HepG2 (cell line): Measurements from ENCODE around the gene NEAT1. TPM values are rescaled to one million over a fixed set of nuclear protein-coding genes. Genes with fewer than 3 reads are reported as not detected.

Experiments
- BHLHE40 ChIP-seq: IDR thresholded peaks from 2 replicates; pipeline ENCODE4 v1.6.1; 2011; ENCODE audit warnings: low read length, improper control_type of control experiment
- HNRNPK ChIP-seq: fragments of 200-400 bp; formaldehyde crosslinking; IDR thresholded peaks from 2 replicates; pipeline ENCODE4 v1.6.1; 2018; ENCODE audit warnings: low read length, low read depth, moderate library complexity, mild to moderate bottlenecking; ENCODE audit not compliant: poor library complexity, severe bottlenecking
- HNRNPL ChIP-seq: fragments of 200-400 bp; formaldehyde crosslinking; IDR thresholded peaks from 2 replicates; pipeline ENCODE4 v1.6.1; 2017; ENCODE audit warnings: mild to moderate bottlenecking, low read depth, low read length
- IRF1 ChIP-seq: sonication (generic); formaldehyde crosslinking; IDR thresholded peaks from 2 replicates; pipeline ENCODE4 v1.4.0; 2020; ENCODE audit warnings: low read depth, mild to moderate bottlenecking, missing genetic modification reagents
- KLF12 ChIP-seq: sonication (generic); formaldehyde crosslinking; IDR thresholded peaks from 2 replicates; pipeline ENCODE4 v1.4.0; 2020; ENCODE audit warnings: missing genetic modification reagents, borderline replicate concordance
- MAF1 ChIP-seq: sonication (generic); formaldehyde crosslinking; IDR thresholded peaks from 2 replicates; pipeline ENCODE4 v1.5.0; 2020; ENCODE audit warnings: missing genetic modification reagents, borderline replicate concordance
- PHB2 ChIP-seq: fragments of 450-650 bp; IDR thresholded peaks from 2 replicates; pipeline ENCODE4 v1.6.1; 2018; ENCODE audit not compliant: partially characterized antibody
- POLR2AphosphoS2 ChIP-seq: IDR thresholded peaks from 2 replicates; pipeline ENCODE4 v1.6.1; 2011; ENCODE audit warnings: low read depth, low read length, improper control_type of control experiment
- RBAK ChIP-seq: sonication (generic); formaldehyde crosslinking; IDR thresholded peaks from 2 replicates; pipeline ENCODE4 v1.5.1; 2020; ENCODE audit warnings: mild to moderate bottlenecking, missing genetic modification reagents
- RBFOX2 ChIP-seq: fragments of 200-400 bp; formaldehyde crosslinking; IDR thresholded peaks from 2 replicates; pipeline ENCODE4 v1.6.1; 2017; ENCODE audit warnings: low read depth, mild to moderate bottlenecking, low read length
- RXRA ChIP-seq: sonication (generic); formaldehyde crosslinking; IDR thresholded peaks from 2 replicates; pipeline ENCODE4 v1.5.1; 2020; ENCODE audit warnings: missing genetic modification reagents
- SNRNP70 ChIP-seq: fragments of 200-400 bp; formaldehyde crosslinking; IDR thresholded peaks from 2 replicates; pipeline ENCODE4 v1.6.1; 2017; ENCODE audit warnings: mild to moderate bottlenecking, low read depth, low read length, moderate library complexity
- TFE3 ChIP-seq: IDR thresholded peaks from 2 replicates; pipeline ENCODE4 v1.6.1; 2016
- ZBTB7B ChIP-seq: sonication (generic); formaldehyde crosslinking; IDR thresholded peaks from 2 replicates; pipeline ENCODE4 v1.4.0; 2020; ENCODE audit warnings: missing genetic modification reagents
- ZFP62 ChIP-seq: sonication (generic); formaldehyde crosslinking; IDR thresholded peaks from 2 replicates; pipeline ENCODE4 v1.4.0; 2020; ENCODE audit warnings: missing genetic modification reagents
- ZHX2 ChIP-seq, 2 experiments: sonication (generic) in 1 of 2; formaldehyde crosslinking in 1 of 2; IDR thresholded peaks; 2 replicates each; pipeline versions ENCODE4 v1.6.1 to v1.9.0; 2014 to 2022; ENCODE audit warnings: antibody characterized with exemption in 1 of 2, borderline replicate concordance in 1 of 2, inconsistent platforms in 1 of 2, low read depth in 1 of 2, missing genetic modification reagents in 1 of 2
- ZNF207 ChIP-seq: fragments of 450-650 bp; IDR thresholded peaks from 2 replicates; pipeline ENCODE4 v1.6.1; 2016; ENCODE audit warnings: antibody characterized with exemption, borderline replicate concordance
- ZNF234 ChIP-seq: sonication (generic); formaldehyde crosslinking; conservative IDR thresholded peaks from 2 replicates; pipeline ENCODE4 v1.5.1; 2020; ENCODE audit warnings: mild to moderate bottlenecking, missing genetic modification reagents
- ZNF563 ChIP-seq: sonication (generic); formaldehyde crosslinking; IDR thresholded peaks from 2 replicates; pipeline ENCODE4 v1.8.0; 2022; ENCODE audit warnings: mild to moderate bottlenecking, moderate library complexity, missing genetic modification reagents
- ZNF564 ChIP-seq: sonication (generic); formaldehyde crosslinking; IDR thresholded peaks from 2 replicates; pipeline ENCODE4 v1.8.1; 2023; ENCODE audit warnings: mild to moderate bottlenecking, missing genetic modification reagents
- ZNF652 ChIP-seq: IDR thresholded peaks from 2 replicates; pipeline ENCODE4 v1.6.1; 2016; ENCODE audit warnings: low read depth, borderline replicate concordance
- ZNF772 ChIP-seq: sonication (generic); formaldehyde crosslinking; IDR thresholded peaks from 2 replicates; pipeline ENCODE4 v1.5.0; 2020; ENCODE audit warnings: mild to moderate bottlenecking, missing genetic modification reagents
- polyA plus RNA-seq, 8 experiments: library from polyadenylated mRNA; depleted of rRNA in 3 of 8; stranded (reverse) in 7 of 8; unstranded in 1 of 8; fragments of >200 nt; fragmentation: Illumina TruSeq in 4 of 8; extraction: Trizol in 4 of 8; gene quantifications; 2 replicates each; pipeline versions ENCODE4 v1.2.1 to v1.2.3, GENCODE V29; 2011 to 2016; ENCODE audit warnings: low read depth in 4 of 8, missing spikeins in 1 of 8, mixed read lengths in 1 of 8; ENCODE audit not compliant: insufficient read depth in 1 of 8
- total RNA-seq, 5 experiments: library from RNA; depleted of rRNA; stranded (reverse); fragments of >200 nt; fragmentation: Illumina TruSeq; extraction: Trizol; gene quantifications; 2 replicates each; pipeline ENCODE4 v1.2.3, GENCODE V29; 2016; ENCODE audit warnings: low read depth in 1 of 5

NEAT1 gene
- total and polyA plus RNA-seq, 2 of the 13 experiments (the other 11 are each of a cell fraction or from before 2014, with no cell fraction given) = 20.5 to 41.2 TPM

- 0 out of 2 replicates have a peak, but pooled peaks have one; percentile 62 for TF ChIP-seq HNRNPL
- peak; percentile 45; the same call in 1 of the 2 replicates for TF ChIP-seq ZNF652 (CRISPR knock-in tag)
- peak; percentile 59; the same call in 1 of the 2 replicates for TF ChIP-seq ZNF772 (CRISPR knock-in tag)
- no peak for TF ChIP-seq SNRNP70
- no peak for TF ChIP-seq POLR2AphosphoS2
- TF ChIP-seq MAF1 = 0 out of 2 replicates have a peak, but pooled peaks have one; percentile 58
- peak; percentile 68 for TF ChIP-seq RBFOX2
- no peak for TF ChIP-seq ZNF234 (CRISPR knock-in tag)
- 0 out of 2 replicates have a peak, but pooled peaks have one; percentile 17 for TF ChIP-seq ZHX2 (IDR thresholded peaks at IDR 0.05; ENCODE audit: low read depth)
- no peak for TF ChIP-seq ZHX2 (CRISPR knock-in tag; IDR thresholded peaks at IDR 0.05; ENCODE audit: borderline replicate concordance)
- peak; percentile 35; the same call in 1 of the 2 replicates for TF ChIP-seq ZNF564 (CRISPR knock-in tag)
- peak; percentile 71 for TF ChIP-seq BHLHE40
- TF ChIP-seq ZBTB7B (CRISPR knock-in tag) = peak; percentile 95
- no peak for TF ChIP-seq ZNF207
- TF ChIP-seq HNRNPK = peak; percentile 40
- no peak for TF ChIP-seq ZFP62 (CRISPR knock-in tag)
- no peak for TF ChIP-seq RBAK
- TF ChIP-seq PHB2 = no peak
- TF ChIP-seq IRF1 (CRISPR knock-in tag) = no peak
- TF ChIP-seq RXRA (CRISPR knock-in tag) = peak; percentile 75; the same call in 1 of the 2 replicates
- TF ChIP-seq KLF12 (CRISPR knock-in tag) = peak; percentile 21; the same call in 1 of the 2 replicates
- TF ChIP-seq ZNF563 (CRISPR knock-in tag) = peak; percentile 33; the same call in 1 of the 2 replicates
- TF ChIP-seq TFE3 (CRISPR knock-in tag) = 0 out of 2 replicates have a peak, but pooled peaks have one; percentile 69
Observed at GRCh38 chr11:65489035-65489705, 66.6 kb downstream of the NEAT1 start (continued).
